Activated CD8-positive, alpha-beta T cell treated with anti-CD3 and anti-CD28 coated beads for 36 hours (primary cell): Measurements from ENCODE around the gene PRR12. TPM values are rescaled to one million over a fixed set of nuclear protein-coding genes. Genes with fewer than 3 reads are reported as not detected.

Source experiments
- ATAC-seq: fragments of 200-7000 bp; cut with Tn5 transposase; one replicate; pipeline ENCODE4 v1.10.0; 2021; ENCODE audit warnings: mild to moderate bottlenecking, moderate library complexity
- CTCF ChIA-PET: fragments of 350-600 bp; sonication (Branson Sonifier 250); formaldehyde crosslinking; loops from one replicate; lab custom pipeline; 2021; ENCODE audit warnings: antibody characterized with exemption; lab: Charles Lee
- POLR2A ChIA-PET: fragments of 350-600 bp; sonication (Branson Sonifier 250); formaldehyde crosslinking; loops from one replicate; lab custom pipeline; 2021; ENCODE audit warnings: antibody characterized with exemption; lab: Charles Lee
- DNase-seq: peaks from one replicate; pipeline ENCODE4 v3.0.0-alpha.2; 2020
- H3K27ac Mint-ChIP-seq: one replicate; pipeline ENCODE4 v1.8.0; 2021; ENCODE audit warnings: mild to moderate bottlenecking, mixed read lengths
- H3K27me3 Mint-ChIP-seq: one replicate; pipeline ENCODE4 v1.8.0; 2021; ENCODE audit warnings: mixed read lengths
- H3K36me3 Mint-ChIP-seq: one replicate; pipeline ENCODE4 v1.8.0; 2021; ENCODE audit warnings: low read depth, mixed read lengths
- H3K4me1 Mint-ChIP-seq: one replicate; pipeline ENCODE4 v1.8.0; 2021; ENCODE audit warnings: low read depth, mixed read lengths
- H3K4me3 Mint-ChIP-seq: one replicate; pipeline ENCODE4 v1.8.0; 2021; ENCODE audit warnings: mild to moderate bottlenecking, moderate library complexity, mixed read lengths
- H3K9me3 Mint-ChIP-seq: one replicate; pipeline ENCODE4 v1.8.0; 2021; ENCODE audit warnings: mixed read lengths
- CTCF ChIP-seq: fragments of 200-600 bp; IDR thresholded peaks from one replicate; pipeline ENCODE4 v1.8.0; 2022; ENCODE audit warnings: antibody characterized with exemption, mild to moderate bottlenecking
- intact Hi-C: fragments of 100-400 bp; cut with micrococcal nuclease; formaldehyde crosslinking; loops from one replicate; pipeline ENCODE4 v1.10.0; 2022
- total RNA-seq, 2 experiments: library from RNA; stranded (reverse); gene quantifications; one replicate each; pipeline ENCODE4 v1.2.3, GENCODE V29; 2021

The PRR12 gene
- total RNA-seq, 2 experiments from 2014 or later, result 16.0 to 17.8 TPM

DNA sequence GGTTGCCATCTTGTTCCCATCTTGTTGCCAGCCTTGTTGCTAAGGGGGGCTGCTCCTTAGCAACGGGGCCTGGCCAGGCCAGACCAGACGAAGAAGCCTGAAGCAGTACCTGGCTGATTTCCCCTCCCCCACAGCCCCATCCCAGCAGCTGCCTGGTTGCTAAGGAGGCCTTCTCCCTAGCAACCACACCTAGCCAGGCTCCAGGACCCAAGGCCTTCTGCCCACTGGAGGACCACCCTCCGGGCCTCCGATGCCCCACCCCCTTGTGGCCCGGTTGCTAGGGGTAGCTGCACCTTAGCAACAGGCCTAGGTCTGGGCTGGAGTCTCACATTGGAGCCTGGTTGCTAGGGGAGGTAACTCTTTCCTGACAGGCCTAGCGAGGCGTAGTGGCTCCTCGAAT is 6.0 kb upstream of the PRR12 start:
- CTCF ChIA-PET, result interaction anchor here (0.9 kb wide), 1 partner anchor 38 kb away, joined by 3 read pairs; no protein-coding TSS in a partner anchor
- Mint-ChIP-seq H3K4me1 (peaks cover 20% of the 10 kb centered on the region), H3K9me3 (no peaks in the 10 kb centered on the region), H3K4me3 (no peak overlapping the region), H3K27me3 (no peaks in the 10 kb centered on the region), H3K27ac (no peak overlapping the region), H3K36me3 (no peaks in the 10 kb centered on the region)
- no peak for ATAC-seq
- POLR2A ChIA-PET, result interaction anchor here (1.3 kb wide), 1 partner anchor 89 kb away, joined by 3 read pairs; the partner anchor contains the start of gene RPS11
- intact Hi-C loops, result no loop called here
- no peak for TF ChIP-seq CTCF
- no peak for DNase-seq

- H3K27ac Mint-ChIP-seq, result no peak overlapping the region
- intact Hi-C loops, result no loop called here
- ChIA-PET CTCF (interaction anchor here (1.1 to 1.5 kb wide), 2 partner anchors 41 to 86 kb away, joined by 3 read pairs; no protein-coding TSS in a partner anchor), POLR2A (interaction anchor here (5.3 kb wide), 1 partner anchor 6 kb away, joined by 48 read pairs; the partner anchor contains the start of genes NOSIP and PRRG2)
- no peak for TF ChIP-seq CTCF
- no peak overlapping the region for H3K4me3 Mint-ChIP-seq
- no peaks in the 10 kb centered on the region for H3K9me3 Mint-ChIP-seq
- DNase-seq, result no peak
- peaks cover 14% of the 10 kb centered on the region for H3K4me1 Mint-ChIP-seq
- ATAC-seq, result no peak
- no peaks in the 10 kb centered on the region for H3K27me3 Mint-ChIP-seq
- H3K36me3 Mint-ChIP-seq, result no peaks in the 10 kb centered on the region
Measured at GRCh38 chr19:49587227-49587626, 3.8 kb upstream of the PRR12 start.

DNA sequence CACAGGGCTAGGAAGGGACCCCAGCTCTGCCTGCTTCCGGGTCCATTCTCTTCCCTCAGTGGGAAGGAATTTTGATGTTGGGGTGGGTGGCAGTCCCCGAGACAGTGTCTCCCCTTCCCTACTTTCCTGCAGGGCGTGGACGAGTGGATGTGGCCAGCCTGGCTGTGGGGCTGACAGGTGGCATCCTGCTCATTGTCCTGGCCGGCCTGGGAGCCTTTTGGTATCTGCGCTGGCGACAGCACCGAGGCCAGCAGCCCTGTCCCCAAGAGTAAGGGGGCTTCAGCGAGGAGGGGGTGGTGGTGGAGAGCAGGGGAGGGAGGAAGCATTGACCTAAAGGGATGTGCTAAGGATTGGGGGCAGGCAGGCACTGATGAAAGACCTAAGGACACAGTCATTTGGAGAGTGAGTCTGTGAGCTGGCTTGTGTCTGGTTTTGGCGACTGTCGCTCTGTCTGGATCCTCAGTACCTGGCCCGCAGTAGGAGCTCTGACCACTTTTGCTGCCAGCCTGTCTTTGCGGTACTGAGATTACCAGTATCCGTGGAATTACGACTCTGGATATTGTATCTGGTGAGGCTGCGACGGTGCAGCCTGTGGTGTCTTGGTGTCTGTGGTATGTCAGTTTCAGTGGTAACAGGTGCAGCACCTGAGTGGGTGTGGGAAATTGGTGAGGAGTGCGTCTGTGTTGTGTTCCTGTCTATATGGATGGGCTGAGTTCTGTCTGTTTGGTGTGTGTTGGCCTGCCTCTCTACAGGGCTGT is 2.4 kb upstream of the PRR12 start:
- DNase-seq (peak; percentile 75), ATAC-seq (no peak)
- no peak overlapping the region for H3K27ac Mint-ChIP-seq
- ChIA-PET POLR2A (interaction anchor here (0.7 to 5.3 kb wide), 8 partner anchors 8 to 93 kb away, joined by 3 to 48 read pairs (median 4); partner anchors contain the start of genes NOSIP, PRMT1, PRRG2 and SCAF1), CTCF (interaction anchor here (1.0 to 1.4 kb wide), 3 partner anchors 42 to 92 kb away, joined by 3 read pairs; no protein-coding TSS in a partner anchor)
- H3K9me3 Mint-ChIP-seq, result no peaks in the 10 kb centered on the region
- peaks cover 1% of the 10 kb centered on the region for H3K36me3 Mint-ChIP-seq
- H3K27me3 Mint-ChIP-seq, result no peaks in the 10 kb centered on the region
- no peak for TF ChIP-seq CTCF
- H3K4me3 Mint-ChIP-seq, result no peak overlapping the region
- intact Hi-C loops, result no loop called here
- H3K4me1 Mint-ChIP-seq, result peaks cover 16% of the 10 kb centered on the region

- ATAC-seq (no peak), DNase-seq (peak; percentile 16)
- H3K4me1 Mint-ChIP-seq, result peaks cover 23% of the 10 kb centered on the region
- peak overlapping the region; percentile 25 for H3K27ac Mint-ChIP-seq
- intact Hi-C loops, result no loop called here
- no peaks in the 10 kb centered on the region for H3K9me3 Mint-ChIP-seq
- no peaks in the 10 kb centered on the region for H3K27me3 Mint-ChIP-seq
- CTCF ChIA-PET, result interaction anchor here (1.0 to 1.6 kb wide), 6 partner anchors 10 to 91 kb away, joined by 3 to 5 read pairs (median 4); partner anchors contain the start of gene RRAS
- H3K4me3 Mint-ChIP-seq, result peak overlapping the region; percentile 5
- no peak for TF ChIP-seq CTCF
- H3K36me3 Mint-ChIP-seq, result peaks cover 7% of the 10 kb centered on the region
- POLR2A ChIA-PET, result interaction anchor here (0.9 to 5.3 kb wide), 10 partner anchors 9 to 280 kb away, joined by 3 to 48 read pairs (median 4); partner anchors contain the start of genes NOSIP, PRMT1, PRRG2 and RPL13A
Measured at GRCh38 chr19:49589502-49589905, 1.5 kb upstream of the PRR12 start.
